Retina (tissue), 1 donor: ENCODE results near the gene VPS9D1.
"Not testable (repeated sequence)": the region's sequence is repeated elsewhere in the genome, so short reads cannot be mapped to it uniquely, and the experiment has no call there.

ENCODE experiments used
- DNase-seq: peaks from one replicate; pipeline ENCODE4 v3.0.0-alpha.2; 2016

Gene VPS9D1

DNA sequence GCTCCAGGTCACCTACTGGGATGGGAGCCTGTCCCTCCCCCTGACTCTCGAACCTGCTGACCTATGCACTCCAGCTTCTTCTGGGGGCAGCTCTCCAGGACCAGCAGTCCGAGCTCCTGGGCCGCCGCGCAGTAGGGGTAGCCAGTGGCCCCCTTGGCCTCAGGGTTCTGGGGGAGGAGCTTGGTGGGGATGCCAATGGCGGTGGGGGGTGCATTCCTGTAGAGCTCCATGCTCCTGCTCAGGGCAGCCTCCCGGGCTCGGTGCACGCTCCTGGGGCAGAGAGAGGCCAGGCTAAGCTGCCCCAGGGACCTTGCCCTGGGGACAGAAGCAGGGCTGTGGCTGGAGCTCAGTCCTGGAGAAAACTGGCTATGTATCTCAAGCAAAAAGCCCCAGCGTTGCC, 11.5 kb downstream of the VPS9D1 start:
- DNase-seq, result no peak

DNA sequence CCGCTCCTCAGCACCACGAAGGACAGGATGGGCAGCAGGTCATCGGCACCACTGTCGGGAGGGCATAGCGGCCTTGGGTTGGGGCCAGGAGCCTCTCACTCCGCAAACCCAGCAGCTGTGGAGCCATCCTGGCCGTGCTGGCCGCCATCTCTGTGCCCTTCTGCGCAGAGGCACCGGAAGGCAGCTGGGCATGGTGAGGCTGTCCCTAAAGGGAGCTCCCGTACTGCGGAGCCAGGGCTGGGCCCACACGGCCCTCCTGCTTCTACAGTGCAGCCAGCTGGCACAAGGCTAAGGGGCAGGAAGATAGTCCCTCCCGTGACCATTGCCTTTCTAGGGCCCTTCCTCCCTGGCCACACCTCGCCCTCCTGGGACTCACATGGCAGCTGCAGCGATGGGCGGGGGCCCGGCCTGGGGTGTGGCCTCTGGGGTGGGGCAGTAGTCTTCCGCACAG, 12.2 kb downstream of the VPS9D1 start:
- no peak for DNase-seq

DNA sequence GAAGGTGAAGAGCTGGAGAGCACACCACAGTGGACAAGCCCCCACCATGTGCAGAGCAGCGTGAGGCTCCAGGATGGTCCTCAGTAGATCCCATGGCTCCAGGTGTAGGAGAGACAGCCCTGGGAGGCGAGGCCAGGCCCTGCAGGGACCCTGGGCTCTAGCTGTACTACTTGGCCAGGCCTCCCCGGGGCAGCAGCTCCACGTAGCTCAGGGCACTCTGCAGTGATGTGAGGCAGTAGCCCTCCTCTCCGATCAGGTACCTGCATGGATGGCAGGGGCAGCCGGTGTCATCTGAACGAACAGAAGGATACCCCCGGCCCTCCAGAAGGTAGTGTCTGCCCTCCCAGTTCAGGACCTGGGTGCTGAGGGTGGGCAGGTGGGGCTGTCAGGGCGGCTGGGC, 13.0 kb downstream of the VPS9D1 start:
- DNase-seq, result no peak

DNA sequence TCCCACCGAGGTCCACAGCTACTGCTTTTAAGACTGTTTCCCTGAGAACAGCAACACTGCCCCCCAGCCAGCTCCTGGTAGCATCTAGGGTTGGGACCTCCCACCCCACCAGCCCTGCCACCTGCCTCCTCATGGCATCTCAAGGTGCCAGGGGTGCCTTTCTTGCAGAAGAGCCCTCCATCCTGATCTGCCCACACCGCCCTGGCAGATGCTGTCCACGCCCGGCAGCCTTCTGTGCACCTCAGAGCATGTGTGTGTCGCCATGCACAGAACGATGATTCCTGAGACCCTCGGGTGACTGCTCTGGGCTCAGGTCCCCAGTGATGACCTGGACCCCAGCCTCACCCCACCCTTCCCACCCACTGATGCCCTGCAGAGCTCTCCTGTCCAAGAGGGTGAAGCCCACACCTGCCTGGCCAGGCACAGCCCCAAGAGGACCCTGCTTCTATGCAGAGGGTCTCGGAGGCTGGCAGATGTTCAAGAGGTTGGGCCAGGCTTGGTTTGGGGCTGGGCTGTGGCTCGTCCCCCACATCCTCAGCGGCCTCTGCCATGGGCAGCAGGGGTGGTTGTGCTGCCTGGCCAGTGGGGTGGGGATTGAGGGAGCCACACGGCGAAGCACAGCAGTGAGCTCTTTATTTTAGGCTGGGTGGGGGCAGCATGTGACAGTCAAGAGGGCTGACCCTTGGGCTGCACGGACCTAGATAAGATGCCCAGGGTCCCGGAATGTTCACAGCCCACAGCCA, 14.0 kb downstream of the VPS9D1 start:
- no peak for DNase-seq

DNA sequence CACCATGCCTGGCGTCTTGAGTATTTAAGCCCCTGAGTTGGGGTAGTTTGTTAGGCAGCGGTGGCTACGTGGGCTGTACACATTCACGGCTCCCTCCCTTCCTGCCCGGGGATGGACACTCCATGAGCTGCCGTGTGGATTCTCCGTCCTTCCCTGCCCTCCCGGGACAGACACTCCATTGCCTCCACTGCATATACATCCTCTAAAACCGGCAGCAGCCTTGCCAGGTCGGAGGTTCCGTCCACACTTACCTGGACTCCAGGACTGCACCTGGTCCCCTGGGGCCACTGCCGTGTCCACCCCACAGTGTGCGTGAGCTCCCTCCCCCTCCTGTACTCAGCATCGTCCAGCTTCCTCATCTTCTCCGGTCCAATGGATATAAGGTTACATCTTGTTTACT, 15.7 kb downstream of the VPS9D1 start:
- DNase-seq, result no peak

DNA sequence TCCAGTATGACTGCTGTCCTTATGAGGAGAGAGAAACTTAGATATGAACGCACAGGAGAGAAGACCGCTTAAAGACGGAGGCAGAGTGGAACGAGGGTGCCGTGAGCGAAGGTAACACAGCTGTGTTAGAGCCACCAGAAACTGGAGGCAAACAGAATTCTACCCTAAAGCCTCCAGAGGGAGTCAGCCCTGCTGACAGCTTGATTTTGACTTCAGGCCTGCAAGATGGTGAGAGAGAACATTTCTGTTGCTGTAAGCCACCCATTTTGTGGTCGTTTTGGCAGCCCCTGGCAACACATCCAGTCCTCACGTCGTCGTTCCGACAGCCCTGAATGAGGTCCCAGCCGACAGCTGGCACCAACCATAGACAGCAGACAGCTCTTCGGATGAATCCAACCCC, 16.4 kb downstream of the VPS9D1 start:
- no peak for DNase-seq

DNA sequence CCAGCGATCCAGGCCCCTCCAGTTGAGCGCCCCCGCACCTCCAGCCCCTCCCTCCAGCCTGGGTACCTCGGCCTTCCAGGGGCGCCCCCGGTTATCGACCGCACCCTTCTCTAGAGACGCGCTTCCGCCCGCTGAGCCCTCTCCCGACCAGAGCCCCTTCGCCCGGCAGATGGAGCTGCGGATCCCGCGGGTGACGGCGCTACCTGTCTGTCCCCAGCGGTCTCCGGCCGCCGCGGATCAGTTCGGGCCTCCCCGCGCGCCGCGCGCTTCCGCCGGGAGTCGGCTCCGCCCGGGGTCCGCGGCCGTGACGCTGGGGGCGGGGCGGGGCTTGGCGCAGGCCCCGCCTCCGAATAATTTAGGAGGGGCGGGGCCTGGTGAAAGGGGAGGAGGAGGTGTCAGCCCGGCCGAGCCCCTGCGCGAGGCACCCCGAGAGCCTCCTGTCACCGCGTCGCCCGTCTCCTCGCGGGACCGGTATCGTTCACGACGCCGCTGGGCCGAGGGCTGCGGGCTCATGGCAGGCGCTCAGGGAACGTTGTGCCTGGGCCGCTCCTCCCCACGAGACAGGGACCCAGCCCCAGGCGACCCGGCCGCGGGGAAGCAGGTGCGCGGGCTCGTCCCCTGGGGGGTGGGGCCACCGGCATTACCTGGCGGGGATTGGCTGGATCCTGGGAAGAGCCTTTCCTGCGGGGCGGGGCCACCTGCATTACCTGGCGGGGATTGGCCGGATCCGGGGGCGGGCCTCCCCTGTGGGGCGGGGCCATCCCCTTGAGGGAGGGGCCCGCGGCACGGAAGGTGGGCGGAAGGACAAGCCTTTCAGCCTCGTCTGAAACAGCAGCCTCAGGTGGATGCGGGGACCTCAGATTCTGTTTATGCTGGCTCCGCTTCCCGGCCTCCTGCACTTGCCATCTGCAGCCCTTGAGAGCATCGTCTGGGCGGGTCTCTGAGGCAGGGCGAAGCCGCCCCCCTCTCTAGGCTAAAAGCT, 19.0 kb downstream of the VPS9D1 start, which contains the start of gene SPATA2L:
TSS of gene SPATA2L (minus strand) at position 281 of the 982 bp plus-strand sequence. CDS start 473 bp downstream, outside the sequence.
- peak; percentile 92 for DNase-seq

DNA sequence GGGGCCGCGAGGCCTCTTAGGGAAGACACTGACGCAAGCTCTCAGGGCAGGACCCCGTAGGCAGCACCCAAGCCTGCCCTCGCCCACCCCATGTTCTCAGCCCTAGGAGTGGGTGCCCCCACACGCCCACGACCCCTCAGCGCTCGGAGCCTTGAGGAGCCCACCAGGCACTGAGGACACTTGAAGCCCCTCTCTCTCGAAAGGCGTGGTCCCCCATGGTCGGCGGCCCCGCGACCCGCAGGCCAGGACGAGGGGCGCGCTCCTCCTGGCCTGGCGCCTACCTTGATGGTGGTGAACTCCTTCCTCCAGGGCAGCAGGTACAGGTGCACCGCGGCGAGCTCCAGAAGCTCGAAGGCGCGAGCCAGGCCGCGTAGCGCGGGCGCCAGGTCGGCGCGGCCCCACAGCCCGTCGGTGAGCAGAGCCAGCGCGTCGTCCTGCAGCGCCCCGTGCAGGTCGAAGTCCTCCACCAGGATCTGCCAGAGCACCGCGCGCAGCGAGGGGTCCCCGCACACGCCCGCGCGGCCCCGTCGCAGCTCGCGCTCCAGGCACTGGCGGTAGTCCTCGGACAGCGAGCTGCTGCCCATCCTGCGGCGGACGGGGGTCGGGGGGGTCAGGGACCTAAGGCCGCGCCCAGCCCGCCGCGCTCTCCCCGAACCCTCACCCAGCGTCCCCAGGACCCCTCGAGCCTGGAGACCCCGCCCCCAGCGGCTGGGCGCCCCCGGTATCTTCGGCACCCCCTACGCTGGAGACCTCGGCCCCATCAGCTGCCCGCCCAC, 19.9 kb downstream of the VPS9D1 start:
- peak; percentile 75 for DNase-seq

DNA sequence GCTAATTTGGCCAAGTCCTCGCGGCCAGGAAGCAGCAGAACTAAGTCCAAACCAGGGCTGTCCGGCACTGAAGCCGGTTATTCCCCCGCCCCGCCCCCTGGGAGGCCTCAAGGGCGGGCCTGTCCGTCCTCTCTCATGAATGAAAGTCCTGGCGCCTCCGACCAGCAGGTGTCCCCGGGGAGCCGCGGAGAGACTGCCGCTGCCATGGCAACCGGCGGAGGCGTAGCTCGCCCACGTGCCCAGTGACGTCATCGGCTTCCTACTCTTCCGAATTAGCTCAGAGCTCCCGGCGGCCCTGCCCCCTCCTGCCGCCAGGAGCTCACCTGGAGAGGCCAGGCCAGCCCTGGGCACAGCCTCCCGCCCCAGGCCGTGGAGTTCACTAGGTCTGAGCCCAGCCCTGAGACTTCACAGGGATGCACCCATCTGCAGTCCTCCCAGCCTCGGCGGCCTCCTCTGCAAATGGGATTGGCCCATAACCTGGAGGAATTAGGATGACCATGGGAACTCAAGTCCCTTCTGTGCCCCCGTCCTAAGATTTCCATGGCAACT, 20.5 kb downstream of the VPS9D1 start:
- peak; percentile 96 for DNase-seq

DNA sequence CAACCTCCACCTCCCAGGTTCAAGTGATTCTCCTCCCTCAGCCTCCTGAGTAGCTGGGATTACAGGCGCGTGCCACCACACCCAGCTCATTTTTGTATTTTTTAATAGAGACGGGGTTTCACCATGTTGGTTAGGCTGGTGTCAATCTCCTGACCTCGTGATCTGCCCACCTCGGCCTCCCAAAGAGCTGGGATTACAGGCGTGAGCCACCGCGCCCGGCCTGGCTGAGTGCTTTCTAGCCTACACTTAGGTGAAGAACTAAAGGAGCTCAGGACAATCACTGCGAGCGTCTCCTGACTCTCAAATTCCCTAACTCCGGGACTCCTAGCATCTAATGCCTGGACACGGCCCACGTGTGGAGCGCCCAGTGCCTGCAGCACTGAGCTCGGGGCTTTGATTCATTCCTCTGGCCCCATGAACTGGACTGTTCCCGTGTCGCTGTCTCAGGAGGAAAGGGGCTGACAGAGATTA, 21.0 kb downstream of the VPS9D1 start:
- not testable (repeated sequence) for DNase-seq

DNA sequence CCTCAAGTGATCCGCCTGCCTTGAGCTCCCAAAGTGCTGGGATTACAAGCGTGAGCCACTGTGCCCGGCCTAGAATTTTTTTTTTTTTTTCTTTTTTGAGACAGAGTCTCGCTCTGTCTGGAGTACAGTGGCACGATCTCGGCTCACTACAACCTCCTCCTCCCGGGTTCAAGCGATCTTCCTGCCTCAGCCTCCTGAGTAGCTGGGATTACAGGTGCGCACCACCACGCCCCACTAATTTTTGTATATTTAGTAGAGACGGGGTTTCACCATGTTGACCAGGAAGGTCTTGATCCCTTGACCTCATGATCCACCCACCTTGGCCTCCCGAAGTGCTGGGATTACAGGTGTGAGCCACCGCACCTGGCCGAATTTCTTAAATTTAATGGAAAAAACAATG, 22.0 kb downstream of the VPS9D1 start:
- DNase-seq, result not testable (repeated sequence)

DNA sequence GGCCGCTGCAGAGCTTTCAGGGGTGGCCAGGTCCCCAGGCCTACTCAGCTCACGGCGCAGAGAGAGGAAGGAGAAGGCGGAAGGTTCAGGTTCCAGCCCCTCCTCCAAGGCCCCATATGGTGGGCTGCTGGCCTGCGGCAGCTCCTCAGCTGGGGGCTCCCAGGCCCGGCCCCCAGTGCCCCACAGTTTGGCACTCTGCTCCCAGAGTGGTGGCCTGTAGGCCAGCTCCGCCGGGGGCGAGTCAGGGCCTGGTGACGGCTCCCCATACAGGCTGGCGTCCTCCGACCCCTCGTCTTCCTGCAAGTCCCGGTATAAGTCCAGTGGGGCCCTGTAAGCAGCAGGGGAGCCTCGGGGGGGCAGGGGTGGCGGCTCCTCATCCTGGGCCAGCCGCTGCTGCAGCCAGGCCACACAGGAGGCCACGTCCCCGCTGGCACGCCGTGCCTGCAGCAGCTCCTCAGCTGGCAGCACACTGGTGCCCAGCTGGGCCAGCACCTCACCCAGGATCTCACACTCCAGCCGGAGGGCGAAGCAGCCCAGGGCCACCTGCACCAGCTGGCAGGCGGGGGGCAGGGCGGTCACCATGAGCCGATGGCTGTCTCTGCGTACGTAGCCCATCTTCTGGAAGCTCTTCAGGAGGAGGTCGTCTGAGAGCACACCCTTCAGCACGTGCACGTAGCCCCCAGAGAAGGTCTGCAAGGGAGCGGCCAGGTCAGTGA, 22.9 kb downstream of the VPS9D1 start:
- DNase-seq, result no peak

DNA sequence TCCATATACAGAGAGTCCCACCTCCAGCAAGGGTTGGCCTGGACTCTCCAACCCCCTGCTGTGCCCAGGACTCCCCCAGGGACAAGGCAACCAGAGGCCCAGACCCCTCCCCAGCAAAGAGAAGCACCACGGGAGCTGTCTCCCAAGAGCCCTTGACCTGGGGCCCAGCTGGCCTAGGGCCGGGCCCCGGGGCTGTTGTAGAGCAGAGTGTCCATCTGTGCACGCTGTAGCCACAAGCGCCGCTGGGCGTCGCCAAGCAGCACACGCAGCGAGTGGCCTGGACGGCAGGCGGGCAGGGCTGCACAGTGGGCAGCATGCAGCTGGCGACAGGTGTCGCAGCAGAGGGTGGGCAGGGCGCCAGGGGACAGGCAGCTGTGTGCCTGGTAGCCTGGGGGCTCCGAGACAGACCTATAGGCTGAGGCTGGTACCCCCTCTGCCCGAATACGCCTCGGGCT, 23.5 kb downstream of the VPS9D1 start:
- DNase-seq, result no peak

DNA sequence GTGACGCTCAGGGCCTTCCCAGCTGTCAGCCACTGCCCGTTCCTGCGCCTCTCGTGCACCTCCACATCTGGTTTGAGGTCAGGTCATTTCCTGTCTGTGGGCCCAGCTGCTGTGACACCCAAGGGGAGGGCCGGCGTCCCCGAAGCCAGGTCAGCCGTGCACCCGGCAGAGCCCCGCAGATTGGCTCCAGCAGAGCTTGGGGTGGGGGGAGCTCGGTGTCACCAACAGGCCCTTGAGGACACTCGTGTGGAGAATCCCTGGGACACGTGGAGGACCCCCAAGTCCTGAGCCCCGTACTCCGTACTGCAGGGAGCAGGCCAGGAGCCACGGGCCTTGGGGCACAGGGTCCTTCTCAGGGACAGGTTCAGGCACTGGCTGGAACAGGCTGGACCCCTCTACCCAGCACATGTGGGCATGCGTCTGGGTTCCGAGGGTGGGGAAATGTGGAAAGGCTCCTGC, 24.0 kb downstream of the VPS9D1 start:
- DNase-seq, result no peak

DNA sequence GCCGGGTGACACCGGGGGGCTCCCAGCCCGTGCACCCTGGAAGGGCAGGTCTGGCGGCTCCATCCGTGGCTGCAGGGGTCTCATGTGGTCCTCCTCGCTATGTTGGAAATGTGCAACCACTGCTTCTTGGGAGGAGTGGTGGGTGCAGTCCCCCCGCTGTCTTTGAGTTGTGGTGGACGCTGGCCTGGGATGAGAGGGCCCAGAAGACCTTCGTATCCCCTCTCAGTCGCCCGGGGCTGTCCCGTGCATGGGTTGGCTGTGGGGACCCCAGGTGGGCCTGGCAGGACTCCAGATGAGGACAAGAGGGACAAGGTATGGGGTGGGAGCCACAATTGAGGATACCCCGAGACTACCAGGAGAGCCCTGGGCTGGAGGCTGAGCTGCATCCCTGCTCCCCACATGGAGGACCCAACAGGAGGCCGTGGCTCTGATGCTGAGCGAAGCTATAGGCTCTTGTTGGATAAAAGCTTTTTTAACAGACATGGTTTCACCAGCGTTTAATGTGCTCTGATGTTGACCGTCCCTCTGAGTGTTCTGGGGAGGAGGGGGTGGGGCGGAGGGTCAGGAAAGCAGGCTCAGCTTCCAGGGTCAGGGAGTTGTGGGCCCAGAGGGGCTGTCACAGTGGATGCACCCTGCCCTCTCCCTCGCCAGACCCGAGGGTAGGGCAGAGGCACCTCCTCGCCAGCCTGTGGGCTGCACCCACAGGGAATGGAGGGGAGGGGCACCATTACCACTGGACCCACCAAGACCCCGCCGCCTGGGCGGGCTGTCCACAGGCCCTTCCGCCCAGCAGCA, 24.6 kb downstream of the VPS9D1 start:
- DNase-seq, result no peak

DNA sequence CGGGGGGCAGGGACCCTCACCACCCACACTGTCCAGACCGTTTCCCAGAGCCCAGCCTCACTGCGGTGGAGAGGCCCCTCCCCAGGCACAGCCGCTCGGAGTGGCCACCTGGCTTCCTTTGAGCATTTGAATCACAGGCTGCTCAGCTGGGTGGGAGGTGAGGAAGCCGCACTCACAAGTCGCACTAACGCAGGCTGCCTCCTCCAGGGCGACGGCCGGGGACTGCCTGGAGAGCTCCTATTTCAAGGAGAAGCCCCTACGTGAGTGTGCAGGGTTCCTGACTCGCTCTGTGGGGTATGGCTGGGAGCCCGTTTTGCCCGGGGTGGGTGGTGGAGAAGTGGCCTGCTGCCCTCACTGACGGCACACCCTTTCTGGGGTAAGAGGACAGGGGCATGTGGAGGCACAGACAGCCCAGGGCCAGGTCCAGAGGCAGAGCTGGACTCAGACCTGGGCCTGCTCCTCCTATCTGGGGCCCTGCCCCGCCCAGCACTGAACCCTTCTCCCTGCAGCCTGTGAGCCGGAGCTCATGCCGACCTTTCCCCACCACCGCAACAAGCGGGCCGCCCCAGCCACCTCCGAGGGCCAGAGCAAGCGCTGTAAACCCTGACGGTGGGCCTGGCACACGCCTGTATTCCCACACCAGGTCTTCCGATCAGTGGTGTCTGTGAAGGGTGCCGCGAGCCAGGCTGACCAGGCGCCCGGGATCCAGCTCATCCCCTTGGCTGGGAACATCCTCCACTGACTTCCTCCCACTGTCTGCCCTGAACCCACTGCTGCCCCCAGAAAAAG, 25.4 kb downstream of the VPS9D1 start:
- DNase-seq, result no peak

DNA sequence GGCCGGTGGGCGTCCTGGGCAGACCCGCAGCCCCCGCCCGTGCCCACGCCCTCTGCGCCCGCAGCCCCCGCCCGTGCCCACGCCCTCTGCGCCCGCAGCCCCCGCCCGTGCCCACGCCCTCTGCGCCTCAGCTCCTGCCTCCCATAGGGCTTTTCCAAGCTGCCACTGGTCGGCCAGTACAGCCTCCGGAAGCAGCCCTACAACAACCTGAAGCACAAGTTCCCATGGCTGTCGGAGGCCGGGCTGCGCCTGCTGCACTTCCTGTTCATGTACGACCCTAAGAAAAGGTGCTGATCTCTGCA, 26.0 kb downstream of the VPS9D1 start:
- not testable (repeated sequence) for DNase-seq

DNA sequence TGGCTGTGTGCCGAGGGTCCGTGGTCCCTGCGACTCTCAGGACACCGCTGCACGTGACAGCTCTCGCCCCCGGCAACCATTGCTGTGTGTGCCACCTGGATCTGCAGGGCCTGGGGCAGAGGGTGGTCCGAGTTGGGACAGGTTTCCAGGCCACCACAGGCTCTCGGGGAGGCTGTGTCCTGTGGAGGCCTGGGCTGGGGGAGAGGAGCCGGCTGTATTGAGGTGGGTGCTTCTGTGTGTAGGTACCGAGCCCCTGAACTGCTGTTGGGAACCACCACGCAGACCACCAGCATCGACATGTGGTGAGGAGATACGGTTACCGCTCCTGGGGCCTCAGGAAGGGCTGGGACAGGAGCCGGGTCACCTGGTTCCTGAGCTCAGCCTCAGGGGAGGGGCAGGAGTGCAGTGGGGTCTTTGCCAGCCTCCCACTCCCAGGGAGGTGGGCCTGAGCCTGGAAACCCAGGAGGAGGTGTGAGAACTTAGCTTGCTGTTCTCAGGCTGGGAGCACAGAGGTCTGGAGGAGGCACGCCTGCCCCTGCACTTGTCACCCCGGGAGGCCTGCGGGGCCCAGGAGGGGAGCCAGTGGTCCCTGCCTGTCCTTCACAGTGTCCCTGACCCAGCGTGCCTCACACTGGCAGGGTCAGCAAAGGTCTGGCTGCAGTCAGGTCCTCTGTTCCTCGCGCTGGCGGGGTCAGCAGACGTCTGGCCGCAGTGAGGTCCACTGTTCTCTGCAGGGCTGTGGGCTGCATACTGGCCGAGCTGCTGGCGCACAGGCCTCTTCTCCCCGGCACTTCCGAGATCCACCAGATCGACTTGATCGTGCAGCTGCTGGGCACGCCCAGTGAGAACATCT, 26.5 kb downstream of the VPS9D1 start:
- DNase-seq, result no peak

DNA sequence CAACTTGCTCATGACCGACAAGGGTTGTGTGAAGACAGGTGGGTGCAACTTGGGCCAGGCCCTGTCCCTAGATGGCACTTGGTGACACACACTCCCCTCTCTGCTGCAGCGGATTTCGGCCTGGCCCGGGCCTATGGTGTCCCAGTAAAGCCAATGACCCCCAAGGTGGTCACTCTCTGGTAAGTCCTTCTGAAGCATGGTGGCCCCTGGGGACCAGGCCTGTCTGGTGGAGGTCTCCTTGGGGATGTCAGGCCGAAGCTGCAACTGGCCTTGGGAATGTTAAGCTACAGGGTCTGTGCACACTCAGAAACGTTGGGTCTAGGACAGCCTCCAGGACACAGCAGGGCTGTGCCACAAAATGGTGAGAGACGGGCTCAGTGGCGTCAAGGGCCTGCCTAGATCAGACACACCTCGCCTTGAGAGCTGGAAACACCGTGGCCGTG, 27.4 kb downstream of the VPS9D1 start:
- no peak for DNase-seq
